NCI-H2081 (cell line): ENCODE measurements around the gene DPM3.
"Not testable (repeated sequence)": the region's sequence is repeated elsewhere in the genome, so short reads cannot be mapped to it uniquely, and the experiment has no call there.

Experiments used
- DNase-seq, 2 experiments: peaks; one replicate each; lab custom pipeline; 2025; lab: John Stamatoyannopoulos, UW

DPM3 gene

DNA sequence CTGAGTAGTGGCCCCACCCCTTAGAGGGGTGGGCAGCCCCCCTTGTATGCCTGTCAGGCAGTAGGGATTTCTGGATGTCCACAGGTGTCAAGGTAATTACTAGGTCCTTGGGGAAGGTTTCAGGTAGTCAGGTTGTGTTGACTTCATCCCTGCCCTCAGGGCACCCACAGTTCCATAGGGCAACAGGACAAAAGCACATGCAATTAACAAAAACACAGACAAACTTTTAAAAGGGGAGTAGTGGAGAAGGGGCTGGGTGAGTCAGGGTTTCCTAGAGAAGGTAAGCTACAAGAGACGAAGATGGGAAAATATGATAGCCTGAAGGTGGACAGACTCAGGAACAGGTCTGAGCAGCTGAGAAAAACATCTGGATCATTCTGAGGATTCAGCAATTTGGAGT lies 18.7 kb upstream of the DPM3 start:
- no peak for DNase-seq

DNA sequence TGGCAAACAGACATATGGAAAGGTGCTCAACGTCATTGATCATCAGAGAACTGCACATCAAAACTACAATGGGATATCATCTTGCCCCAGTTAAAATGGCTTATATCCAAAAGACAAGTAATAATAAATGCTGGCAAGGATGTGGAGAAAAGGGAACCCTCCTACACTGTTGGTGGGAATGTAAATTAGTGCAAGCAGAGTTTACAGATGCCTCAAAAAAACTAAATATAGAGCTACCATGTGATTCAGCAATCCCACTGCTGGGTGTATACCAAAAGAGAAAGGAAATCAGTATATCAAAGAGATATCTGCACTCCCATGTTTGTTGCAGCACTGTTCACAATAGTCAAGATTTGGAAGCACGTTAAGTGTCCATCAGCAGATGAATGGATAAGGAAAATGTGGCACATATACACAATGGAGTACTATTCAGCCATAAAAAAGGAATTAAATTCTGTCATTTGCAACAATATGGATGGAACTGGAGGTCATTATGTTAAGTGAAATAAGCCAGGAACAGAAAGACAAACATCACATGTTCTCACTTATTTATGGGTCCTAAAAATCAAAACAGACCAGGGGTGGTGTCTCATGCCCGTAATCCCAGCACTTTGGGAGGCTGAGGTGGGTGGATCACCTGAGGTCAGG lies 15.8 kb upstream of the DPM3 start:
- DNase-seq: not testable (repeated sequence)

DNA sequence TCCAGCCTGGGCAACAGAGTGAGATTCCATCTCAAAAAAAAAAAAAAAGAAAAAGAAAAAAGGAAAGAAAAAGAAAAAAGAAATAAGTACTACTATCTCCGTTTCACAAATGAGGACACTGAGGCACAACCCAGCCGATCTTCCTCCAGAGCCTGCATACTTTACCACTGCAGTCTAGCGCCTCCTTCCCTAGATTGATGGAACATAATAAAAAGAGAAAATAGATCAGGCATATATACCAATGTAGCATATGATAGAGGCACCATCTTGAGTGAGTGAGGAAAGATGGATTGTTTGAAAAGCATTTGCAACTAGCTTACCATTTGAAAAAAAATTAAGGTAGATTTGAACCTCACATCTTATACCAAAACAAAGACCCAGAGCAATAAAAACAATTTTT lies 5.2 kb upstream of the DPM3 start:
- no peak for DNase-seq

DNA sequence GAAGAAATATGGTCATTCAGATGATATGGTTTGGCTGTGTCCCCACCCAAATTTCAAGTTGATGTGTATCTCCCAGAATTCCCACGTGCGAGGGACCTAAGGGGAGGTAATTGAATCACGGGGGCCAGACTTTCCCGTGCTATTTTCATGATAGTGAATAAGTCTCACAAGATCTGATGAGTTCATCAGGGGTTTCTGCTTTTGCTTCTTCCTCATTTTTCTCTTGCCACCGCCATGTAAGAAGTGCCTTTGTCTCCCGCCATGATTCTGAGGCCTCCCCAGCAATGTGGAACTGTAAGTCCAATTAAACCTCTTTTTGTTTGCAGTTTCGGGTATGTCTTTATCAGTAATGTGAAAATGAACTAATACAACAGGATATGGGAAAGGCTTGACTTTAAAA lies 1.4 kb upstream of the DPM3 start:
- no peak for DNase-seq

DNA sequence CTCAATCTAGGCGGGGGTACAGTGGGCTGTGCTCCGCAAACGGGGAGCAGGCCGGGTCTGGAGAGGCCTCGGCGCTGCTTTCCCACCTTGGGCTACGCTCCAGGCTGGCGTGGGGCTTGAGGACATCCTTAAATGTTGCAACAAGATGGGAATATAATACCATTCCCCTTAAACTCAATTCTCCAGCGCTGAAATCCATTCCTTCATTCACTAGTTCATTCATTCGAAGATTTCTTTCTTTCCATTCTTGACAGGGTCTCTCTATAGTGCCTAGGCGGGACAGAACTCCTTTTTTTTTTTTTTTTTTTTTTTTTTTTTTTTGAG lies 261 bp upstream of the DPM3 start:
- DNase-seq: no peak

DNA sequence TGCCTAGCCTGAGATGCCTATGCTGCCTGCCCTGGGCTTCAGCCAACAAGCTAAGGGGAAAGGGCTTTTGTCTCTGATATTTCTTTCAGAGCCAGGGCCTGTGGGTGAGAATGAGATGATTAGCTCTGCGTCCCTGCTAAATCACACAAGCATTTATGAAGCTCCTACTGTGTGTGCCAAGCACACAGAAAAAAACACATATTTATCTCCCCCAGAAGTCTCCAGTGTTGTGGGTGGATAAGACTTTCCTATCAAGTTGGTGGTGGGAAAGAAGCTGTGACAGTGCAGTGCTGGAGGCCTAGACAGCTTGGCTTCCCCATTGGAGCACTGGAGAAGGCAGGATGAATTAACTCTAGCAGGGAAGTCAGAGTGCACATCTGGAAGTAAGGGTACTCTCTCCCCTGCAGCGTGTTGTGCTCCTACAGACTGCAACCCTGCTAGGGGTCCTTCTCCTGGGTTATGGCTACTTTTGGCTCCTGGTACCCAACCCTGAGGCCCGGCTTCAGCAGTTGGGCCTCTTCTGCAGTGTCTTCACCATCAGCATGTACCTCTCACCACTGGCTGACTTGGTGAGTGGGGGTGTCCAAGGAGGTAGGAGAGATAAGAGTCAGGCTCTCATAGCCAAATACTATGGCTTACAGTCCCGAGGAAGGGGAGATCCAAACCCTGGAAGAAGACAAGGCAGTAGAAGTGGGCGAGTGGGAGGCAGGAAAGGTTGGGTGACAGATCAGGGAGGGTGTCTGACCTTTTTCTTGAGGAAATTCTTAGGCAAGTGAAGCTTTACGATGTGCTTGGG lies 3.0 kb downstream of the DPM3 start:
- no peak for DNase-seq

DNA sequence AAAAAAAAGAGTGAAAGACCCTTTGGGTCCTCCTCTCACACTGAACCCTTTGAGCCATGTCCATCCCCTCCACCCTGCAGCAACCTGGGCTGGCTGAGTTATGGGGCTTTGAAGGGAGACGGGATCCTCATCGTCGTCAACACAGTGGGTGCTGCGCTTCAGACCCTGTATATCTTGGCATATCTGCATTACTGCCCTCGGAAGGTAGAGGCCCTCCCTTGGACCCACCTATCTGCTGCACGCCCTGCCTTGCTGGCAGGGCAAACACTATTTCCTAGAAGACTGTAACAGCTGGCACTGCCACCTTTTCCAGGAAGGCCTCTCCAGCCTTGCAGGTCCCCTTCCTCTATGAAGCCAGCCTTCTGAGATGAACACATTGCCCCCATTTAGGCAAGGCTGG lies 3.6 kb downstream of the DPM3 start:
- DNase-seq: no peak

DNA sequence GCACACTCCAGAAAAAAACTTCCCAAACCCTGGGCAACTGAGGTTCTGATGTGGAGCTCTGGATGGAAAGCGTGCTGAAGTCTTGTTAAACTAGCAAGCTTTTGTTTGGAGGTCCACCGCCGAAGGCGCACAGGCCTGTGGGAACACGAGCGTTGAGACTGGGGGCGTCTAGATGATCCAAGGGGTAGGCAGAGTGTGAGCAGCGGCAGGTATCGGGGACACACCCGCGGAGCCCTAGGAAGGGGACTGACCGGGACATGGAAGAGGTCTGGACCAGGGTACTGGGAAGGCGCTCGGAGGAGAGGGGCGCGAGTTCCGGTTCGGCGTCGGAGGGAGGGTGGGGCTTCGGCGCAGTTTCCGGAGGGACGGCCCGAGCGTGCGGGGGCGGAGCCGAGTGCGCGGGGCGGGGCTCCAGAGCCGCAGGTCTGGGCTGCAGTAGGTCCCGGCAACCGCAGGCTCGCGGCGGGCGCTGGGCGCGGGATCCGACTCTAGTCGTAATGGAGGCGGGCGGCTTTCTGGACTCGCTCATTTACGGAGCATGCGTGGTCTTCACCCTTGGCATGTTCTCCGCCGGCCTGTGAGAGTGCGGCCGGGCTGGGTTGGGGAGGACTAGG lies 4.8 kb downstream of the DPM3 start, which contains the start of gene SLC50A1:
Gene SLC50A1, plus strand, starts transcription at position 438 of the 614 bp plus-strand sequence. Its CDS starts 60 bp downstream, at position 498.
- peak; percentile 95 to 96 for DNase-seq

DNA sequence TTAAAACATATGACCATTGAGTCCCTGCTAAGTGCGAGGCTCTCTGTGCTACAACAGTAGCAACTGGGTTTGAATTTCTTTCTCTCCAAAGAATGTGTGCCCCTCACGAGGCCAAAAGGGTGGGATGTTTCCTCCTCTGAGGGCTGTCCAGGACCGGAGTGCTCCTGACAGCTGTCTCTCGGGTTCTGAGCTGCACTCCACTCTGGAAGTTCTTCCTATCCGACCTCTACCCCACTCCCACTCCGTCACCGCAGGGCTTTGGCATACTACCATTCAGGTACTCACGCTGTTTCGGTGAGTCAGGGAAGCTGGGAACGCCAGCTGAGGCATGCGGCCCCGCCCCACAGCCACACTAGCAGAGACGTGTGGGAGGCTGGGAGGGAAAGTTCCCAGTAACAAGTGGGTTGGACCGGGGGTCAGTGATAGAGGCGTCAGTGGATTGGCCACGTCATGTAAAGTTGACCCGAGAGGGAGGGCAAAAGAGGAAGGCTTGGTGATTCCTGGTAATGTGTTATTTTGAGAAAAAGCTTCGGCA lies 5.4 kb downstream of the DPM3 start:
- peak; percentile 55 to 68 for DNase-seq

DNA sequence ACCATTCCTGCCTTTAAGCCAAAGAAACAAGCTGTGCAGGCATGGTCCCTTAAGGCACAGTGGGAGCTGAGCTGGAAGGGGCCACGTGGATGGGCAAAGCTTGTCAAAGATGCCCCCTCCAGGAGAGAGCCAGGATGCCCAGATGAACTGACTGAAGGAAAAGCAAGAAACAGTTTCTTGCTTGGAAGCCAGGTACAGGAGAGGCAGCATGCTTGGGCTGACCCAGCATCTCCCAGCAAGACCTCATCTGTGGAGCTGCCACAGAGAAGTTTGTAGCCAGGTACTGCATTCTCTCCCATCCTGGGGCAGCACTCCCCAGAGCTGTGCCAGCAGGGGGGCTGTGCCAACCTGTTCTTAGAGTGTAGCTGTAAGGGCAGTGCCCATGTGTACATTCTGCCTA lies 6.0 kb downstream of the DPM3 start:
- DNase-seq: no peak

DNA sequence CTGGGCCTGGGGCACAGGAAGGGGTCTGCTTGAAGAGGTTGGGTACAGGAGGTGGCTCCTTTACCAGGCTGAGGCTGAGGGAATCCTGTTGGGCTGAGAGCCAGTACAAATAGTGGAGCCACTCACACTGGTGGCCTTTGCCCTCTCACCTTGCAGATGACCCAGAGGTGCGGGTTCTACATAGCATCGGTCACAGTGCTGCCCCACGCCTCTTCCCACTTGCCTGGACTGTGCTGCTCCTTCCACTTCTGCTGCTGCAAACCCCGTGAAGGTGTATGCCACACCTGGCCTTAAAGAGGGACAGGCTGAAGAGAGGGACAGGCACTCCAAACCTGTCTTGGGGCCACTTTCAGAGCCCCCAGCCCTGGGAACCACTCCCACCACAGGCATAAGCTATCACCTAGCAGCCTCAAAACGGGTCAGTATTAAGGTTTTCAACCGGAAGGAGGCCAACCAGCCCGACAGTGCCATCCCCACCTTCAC lies 6.5 kb downstream of the DPM3 start:
- no peak for DNase-seq

DNA sequence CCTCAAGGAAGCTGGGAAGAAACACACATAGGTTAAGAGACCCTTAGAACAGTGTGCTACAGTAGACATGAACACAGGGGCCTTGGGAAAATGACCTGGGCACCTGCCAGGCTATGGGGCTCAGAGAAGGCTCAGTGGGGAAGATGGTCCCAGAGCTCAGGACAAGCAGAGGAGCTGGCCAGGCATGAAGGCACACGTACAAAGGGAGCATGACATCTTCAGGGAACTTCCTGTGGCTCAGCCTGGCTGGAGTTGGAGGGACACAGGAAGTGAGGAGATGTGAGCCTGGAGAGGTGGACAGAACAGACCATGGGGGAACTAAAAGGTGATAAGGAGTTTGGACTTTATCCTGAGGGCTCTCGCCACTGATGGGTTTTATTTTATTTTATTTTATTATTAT lies 8.5 kb downstream of the DPM3 start:
- no peak for DNase-seq

DNA sequence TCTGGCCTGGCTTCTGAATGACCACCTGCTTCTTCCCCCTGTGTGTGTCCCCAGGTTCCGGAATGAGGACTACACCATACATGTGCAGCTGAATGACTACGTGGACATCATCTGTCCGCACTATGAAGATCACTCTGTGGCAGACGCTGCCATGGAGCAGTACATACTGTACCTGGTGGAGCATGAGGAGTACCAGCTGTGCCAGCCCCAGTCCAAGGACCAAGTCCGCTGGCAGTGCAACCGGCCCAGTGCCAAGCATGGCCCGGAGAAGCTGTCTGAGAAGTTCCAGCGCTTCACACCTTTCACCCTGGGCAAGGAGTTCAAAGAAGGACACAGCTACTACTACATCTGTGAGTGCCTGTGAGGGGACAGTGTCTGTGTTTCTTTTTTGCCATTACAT lies 9.0 kb downstream of the DPM3 start:
- no peak for DNase-seq

DNA sequence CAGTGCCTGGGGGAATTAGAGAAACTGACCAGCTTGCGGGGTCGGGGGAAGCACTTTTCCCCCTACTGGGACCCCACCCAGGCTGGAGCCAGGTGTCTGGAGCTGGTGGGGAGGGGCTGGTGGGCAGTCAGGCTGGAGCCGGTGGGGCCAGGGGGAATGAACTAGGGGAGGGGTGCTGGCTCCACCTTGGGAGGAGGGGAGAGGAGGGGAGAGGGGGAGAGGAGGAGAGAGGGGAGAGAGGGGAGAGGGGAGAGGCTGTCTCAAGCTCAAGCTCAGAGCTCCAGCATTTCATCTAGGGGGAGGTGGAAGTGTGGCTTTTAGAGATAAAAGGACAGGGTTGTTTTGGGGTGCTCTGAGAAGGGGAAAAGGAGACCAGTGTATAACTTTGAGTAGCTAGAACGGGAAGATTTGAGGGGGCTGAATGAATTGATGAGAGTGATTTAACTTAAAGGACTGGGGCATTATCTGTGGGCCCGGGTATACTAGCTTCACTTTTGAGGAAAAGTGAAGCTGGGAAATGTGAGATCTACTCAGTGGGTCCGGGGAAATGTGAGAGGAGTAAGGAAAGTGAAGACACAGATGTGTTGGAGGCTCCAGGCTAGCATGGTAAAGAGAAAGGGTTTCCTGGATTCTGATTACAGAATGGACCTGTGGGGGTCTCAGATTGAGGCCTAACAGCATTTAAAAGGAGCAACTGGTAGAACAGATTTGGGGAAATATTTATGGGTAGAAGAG lies 9.9 kb downstream of the DPM3 start:
- DNase-seq: no peak

DNA sequence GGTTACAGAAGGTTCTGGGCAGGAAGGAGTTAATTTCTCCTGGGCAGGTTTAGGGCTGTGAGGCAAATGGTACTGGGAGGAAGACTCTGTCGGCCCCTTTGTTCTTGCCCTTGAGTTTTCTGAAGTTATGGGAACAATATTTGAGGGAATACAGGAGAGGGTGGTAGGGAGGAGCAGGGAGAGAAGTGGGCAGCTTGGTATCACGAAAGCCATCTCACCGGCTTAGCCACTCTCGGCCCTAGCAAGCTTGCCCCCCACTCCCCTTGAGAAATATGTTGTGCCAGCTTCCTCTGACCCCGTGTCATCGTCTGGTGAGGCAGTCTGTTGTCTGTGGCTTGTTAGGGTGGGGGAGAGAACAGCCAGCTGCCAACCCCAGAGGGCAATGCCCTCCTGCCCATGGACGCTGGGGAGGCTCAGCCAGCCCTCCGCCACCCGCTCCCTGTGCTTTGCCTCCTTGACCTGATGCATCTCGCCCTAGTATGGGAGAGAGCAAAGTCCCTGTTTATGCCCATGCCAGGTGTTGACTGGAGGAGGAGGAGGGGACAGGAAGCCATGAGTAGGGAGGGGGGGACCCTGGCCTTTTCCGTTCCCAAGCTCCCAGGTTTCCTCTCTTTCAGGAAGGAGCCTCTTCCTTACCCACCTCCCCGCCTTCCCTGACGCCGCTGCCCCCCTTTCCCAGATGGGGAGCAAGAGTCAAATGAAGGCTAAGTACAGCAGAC lies 11.4 kb downstream of the DPM3 start:
- DNase-seq: peak; percentile 26 to 56

DNA sequence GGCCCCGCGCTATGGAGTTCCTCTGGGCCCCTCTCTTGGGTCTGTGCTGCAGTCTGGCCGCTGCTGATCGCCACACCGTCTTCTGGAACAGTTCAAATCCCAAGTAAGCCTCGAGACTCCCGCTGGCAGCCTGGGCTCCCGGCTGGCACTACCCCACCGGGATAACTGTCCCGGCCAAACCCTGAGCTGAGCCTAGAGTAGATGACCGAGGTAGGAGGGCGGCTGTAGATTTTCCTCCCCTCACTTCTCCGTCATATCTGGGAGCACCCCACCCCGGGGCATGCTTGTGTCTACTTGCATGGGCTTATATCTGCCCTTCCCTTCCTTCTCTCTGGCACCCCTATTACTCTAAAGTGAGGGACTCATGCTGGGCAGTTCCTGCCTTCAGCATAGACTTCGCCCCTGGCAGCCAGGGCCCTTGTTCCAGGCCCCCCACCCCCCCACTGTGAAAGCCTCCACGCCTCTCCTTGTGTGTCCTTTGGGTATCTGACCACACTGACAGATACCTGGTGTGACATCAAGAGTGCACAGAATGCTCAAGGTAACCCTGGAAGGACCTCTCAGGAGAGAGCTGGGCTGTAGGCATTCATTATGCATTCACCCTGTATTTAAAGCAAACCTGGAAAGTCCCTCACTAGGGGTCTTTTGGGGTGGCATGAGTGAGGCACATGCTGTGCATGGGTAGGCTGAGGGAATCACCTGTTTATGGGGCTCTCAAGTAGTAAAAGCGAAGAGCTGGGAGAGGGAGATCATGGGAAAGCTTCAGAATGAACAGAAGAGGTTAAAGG lies 12.2 kb downstream of the DPM3 start:
- DNase-seq: no peak

DNA sequence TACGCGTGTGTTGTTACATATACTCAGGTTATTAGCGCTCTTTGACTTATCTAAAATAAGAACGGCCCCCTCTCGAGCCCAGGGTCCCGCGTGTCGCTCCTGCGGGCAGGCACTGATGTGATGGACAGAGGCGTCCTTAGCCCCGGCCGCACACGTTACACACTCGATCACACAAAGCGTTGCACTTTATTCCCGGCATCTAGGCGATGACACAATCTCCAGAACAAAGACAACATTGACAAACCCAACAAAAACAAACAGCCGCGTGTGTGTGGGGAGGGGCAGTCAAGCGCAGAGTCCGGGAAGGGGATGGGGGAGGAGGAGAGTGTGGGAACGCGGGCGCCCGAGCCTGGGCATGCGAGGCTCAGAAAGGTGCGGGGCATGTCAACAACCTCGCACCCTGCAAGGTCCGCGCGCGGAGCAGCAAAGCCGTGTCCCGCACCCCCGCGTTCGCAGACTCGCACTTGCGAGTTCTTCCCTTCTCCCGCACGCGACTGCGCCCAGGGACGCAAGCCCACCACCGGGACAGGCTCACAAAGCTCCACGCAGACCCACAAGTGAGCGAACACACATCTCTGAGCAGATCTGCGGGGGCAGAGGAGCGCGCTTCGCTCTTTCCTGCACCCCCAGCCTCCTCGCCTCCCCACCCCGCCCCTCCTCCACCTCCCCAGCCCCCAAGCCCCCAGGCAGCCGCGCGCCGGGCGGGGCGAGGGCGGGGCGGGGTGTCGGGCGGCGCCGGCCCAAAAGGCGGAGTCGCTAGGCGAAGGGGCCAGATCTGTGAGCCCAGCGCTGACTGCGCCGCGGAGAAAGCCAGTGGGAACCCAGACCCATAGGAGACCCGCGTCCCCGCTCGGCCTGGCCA lies 13.0 kb downstream of the DPM3 start, which contains the start of gene EFNA1:
Gene EFNA1, plus strand, starts transcription at position 772 of the 862 bp plus-strand sequence. CDS start 102 bp downstream, outside the sequence.
- DNase-seq: peak; percentile 53 to 54

DNA sequence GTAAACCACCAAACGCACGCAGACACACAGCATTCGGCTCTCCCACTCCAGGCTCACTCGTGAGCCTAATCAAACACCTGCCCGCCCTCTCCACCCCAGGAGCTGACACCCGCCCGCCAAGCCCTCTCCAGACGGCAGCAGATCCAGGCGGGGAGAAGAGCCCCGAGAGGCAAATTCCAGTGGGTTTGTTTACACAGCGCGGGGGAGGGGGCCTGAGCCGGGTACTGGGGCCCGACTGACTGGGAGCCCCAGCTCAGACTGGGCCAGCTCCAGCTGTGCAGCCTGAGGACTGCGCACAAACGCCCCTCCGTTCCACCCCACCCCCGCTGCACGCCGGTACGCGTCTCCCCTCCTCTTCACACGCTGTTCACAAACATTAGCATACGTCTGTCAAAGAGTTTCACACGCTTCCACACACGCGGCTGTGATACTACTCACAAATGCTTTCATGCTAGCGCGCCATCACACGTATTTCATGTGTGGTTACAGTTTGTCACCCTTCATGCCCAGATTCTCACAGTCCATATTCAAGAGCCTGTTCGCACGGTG lies 13.7 kb downstream of the DPM3 start:
- DNase-seq: peak in 1 of 2 experiments; percentile 48

DNA sequence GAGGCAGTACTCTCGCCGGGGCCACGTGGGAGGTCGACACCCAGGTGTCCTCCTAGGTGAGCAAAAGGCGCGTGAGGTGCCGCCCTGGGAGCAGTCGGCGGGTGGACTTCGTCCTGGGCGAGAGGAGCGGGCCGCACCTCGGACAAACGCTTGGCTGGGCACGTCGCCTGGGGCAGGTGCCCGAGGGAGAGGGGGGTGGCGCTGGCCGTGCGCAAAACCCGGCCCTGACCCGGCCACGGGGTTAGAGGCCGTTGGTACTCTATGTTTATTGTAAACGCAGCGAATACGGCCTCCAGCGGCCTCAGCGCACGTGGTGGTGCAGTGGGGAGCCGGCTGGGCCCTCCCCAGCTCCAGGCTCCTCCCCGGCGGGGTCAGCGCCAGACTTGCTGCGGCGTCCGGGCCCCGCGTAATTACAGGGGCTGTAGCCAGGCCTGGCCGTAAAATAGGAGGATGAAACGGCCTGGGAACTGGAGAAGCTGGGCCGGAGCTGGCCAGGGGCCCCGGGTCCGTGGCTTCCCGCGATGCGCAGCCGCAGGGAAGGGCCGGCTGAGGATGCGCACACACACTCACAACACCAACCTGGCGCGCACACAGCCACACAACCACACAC lies 14.3 kb downstream of the DPM3 start:
- no peak for DNase-seq
